Effector memory CD8-positive, alpha-beta T cell (primary cell): ENCODE data around the gene DKC1.

Source experiments
- ATAC-seq: fragments of 150-1000 bp; cut with Tn5 transposase; replicated peaks from 2 replicates; pipeline ENCODE4 v1.10.0; 2021; ENCODE audit warnings: mild to moderate bottlenecking, moderate library complexity
- DNase-seq, 3 experiments: peaks; one replicate each; pipeline ENCODE4 v3.0.0; 2021
- H3K27ac Mint-ChIP-seq, 2 donors: one replicate each; pipeline ENCODE4 v1.8.0; 2022; ENCODE audit warnings: mild to moderate bottlenecking in 2 of 2, mixed read lengths in 2 of 2, moderate library complexity in 2 of 2
- H3K27me3 Mint-ChIP-seq, 2 donors: one replicate each; pipeline ENCODE4 v1.8.0; 2022; ENCODE audit warnings: mixed read lengths in 2 of 2
- H3K36me3 Mint-ChIP-seq: one replicate; pipeline ENCODE4 v1.8.0; 2022; ENCODE audit warnings: mild to moderate bottlenecking, moderate library complexity, mixed read lengths; ENCODE audit not compliant: insufficient read depth
- H3K4me1 Mint-ChIP-seq, 2 donors: one replicate each; pipeline ENCODE4 v1.8.0; 2022; ENCODE audit warnings: low read depth in 2 of 2, mixed read lengths in 2 of 2
- H3K4me3 Mint-ChIP-seq, 2 donors: one replicate each; pipeline ENCODE4 v1.8.0; 2022; ENCODE audit warnings: mild to moderate bottlenecking in 2 of 2, mixed read lengths in 2 of 2, moderate library complexity in 2 of 2
- H3K9me3 Mint-ChIP-seq, 2 donors: one replicate each; pipeline ENCODE4 v1.8.0; 2022; ENCODE audit warnings: mixed read lengths in 2 of 2

Gene DKC1

DNA sequence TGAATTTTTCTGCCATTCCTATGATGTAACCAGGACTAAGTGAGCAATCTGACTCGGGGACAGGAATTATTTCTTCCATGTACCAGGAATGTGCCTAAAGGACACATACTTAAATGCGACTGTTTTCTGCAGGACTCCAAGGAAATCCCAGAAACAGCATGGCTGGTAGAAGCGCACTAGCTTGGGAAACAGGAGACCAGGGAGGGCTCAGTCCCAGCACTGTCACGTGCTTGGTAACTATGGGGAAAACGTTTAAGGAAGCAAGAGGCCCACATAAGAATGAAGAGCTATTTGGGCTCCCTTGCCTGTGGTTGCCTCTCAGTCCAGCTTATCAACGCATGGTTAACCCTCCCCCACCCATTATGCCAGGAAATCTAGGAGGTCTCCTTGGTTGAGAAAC lies 23.1 kb downstream of the DKC1 start:
- H3K27me3 Mint-ChIP-seq = no peaks in the 10 kb centered on the region
- no peaks in the 10 kb centered on the region for H3K9me3 Mint-ChIP-seq
- H3K36me3 Mint-ChIP-seq = no peaks in the 10 kb centered on the region
- DNase-seq (no peak), ATAC-seq (no peak)
- H3K27ac Mint-ChIP-seq = no peak overlapping the region
- H3K4me3 Mint-ChIP-seq = no peak overlapping the region
- H3K4me1 Mint-ChIP-seq = peaks cover 0 to 5% of the 10 kb centered on the region in 2 donors

- H3K4me3 Mint-ChIP-seq = no peak overlapping the region
- H3K27ac Mint-ChIP-seq = no peak overlapping the region
- H3K36me3 Mint-ChIP-seq = peaks cover 3% of the 10 kb centered on the region
Measured at GRCh38 chrX:154791467-154791866, 28.8 kb downstream of the DKC1 start.

DNA sequence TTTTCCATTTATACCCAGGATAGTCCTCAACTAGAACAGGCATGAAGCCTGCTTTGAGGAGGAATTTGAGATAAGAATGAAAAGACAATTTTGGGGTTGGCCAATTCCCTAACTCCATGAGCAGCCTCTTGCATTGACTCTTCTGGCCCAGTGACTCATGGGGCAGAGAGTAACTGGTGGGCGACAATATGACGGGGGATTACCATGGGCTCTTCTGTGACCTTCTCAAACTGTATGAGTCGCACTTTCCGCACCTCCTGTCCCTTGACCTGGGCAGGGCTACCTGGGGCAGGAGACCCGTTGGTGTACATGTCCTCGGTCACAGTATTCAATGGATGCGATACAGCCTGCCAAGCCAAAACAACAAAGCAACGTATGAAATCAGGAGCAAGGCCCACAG lies 29.3 kb downstream of the DKC1 start:
- DNase-seq (no peak), ATAC-seq (no peak)
- H3K36me3 Mint-ChIP-seq = peaks cover 3% of the 10 kb centered on the region
- H3K27me3 Mint-ChIP-seq = no peaks in the 10 kb centered on the region
- no peaks in the 10 kb centered on the region for H3K9me3 Mint-ChIP-seq
- H3K27ac Mint-ChIP-seq = no peak overlapping the region
- no peak overlapping the region for H3K4me3 Mint-ChIP-seq
- no peaks in the 10 kb centered on the region for H3K4me1 Mint-ChIP-seq

More at GRCh38 chrX:154791467-154791866, 28.8 kb downstream of the DKC1 start:
- no peak for ATAC-seq
- DNase-seq = no peak
- Mint-ChIP-seq H3K9me3 (no peaks in the 10 kb centered on the region), H3K4me1 (no peaks in the 10 kb centered on the region), H3K27me3 (no peaks in the 10 kb centered on the region)

DNA sequence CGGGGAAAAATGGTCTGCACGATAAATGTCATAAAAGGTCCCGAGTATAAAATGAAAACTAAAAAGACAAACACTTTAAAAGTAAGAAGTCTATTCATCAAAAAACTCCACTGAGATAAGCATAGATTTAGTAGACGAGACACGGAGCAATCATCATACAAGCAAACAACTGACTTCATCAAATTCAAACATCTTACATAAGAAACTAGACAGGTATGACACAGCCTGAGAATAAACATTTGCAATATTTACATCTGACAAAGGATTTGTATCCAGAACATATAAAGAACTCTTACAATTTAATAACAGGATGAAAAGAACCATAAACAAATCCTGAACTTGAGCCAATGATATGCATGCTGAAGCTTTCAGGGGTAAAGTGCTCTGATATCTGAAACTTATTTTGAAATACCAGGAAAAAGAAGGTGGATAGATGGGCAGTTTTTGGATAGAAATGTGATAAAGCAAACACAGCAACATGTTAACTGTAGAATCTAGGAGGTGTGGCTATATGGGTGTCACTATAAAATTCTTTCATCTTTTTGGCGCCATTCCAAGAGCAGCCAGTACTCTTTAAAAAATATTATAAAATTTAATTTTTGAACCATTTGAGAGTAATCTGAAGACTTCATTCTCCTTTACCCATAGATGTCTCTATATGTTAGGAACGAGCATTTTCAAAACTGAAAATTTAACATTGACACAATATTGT lies 30.6 kb downstream of the DKC1 start:
- H3K4me1 Mint-ChIP-seq = no peaks in the 10 kb centered on the region
- H3K27me3 Mint-ChIP-seq = no peaks in the 10 kb centered on the region
- H3K9me3 Mint-ChIP-seq = no peaks in the 10 kb centered on the region
- no peak overlapping the region for H3K27ac Mint-ChIP-seq
- H3K4me3 Mint-ChIP-seq = no peak overlapping the region
- ATAC-seq = no peak
- H3K36me3 Mint-ChIP-seq = peaks cover 3% of the 10 kb centered on the region
- DNase-seq = no peak

DNA sequence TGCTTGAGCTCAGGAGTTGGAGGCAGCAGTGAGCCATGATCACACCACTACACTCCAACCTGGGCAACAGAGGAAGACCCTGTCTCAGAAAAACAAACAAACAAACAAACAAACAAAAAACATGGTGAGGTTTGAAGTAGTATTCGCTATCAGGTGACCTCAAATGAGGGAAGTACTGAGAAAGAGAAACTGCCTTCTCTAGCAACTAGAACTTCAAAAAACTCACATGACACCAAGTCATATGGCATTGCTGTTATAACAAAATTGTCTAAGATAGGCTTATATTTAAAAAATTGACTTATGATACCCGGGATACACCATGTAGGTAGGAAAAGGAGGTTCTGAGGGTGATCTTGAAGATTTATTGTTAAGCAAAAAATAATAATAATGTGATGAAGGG lies 32.4 kb downstream of the DKC1 start:
- ATAC-seq = no peak
- H3K36me3 Mint-ChIP-seq = peaks cover 3% of the 10 kb centered on the region
- H3K4me3 Mint-ChIP-seq = no peak overlapping the region
- no peak for DNase-seq
- no peaks in the 10 kb centered on the region for H3K27me3 Mint-ChIP-seq
- H3K27ac Mint-ChIP-seq = no peak overlapping the region
- H3K4me1 Mint-ChIP-seq = peaks cover 0 to 4% of the 10 kb centered on the region in 2 donors
- H3K9me3 Mint-ChIP-seq = no peaks in the 10 kb centered on the region

DNA sequence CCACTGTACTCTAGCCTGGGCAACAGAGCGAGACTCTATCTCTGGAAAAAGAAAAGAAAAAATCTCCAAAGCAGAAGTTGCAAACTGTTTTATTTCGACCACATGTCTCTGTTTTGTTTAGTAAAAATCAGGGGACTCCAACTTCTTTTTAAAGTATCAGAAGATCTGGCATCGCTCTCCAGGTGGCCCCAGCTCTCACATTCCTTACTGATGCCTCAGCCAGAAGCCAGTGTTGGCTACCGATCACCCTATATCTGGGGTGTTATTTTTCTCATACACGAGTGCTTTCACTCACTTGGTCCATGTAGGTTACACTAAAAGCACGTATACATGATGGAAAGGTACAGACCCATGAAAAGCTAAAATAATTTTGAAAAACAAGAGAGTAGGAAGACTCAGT lies 34.3 kb downstream of the DKC1 start:
- Mint-ChIP-seq H3K4me1 (peaks cover 0 to 4% of the 10 kb centered on the region in 2 donors), H3K36me3 (peaks cover 3% of the 10 kb centered on the region), H3K27me3 (no peaks in the 10 kb centered on the region), H3K27ac (no peak overlapping the region), H3K4me3 (no peak overlapping the region), H3K9me3 (no peaks in the 10 kb centered on the region)
- no peak for DNase-seq
- no peak for ATAC-seq

DNA sequence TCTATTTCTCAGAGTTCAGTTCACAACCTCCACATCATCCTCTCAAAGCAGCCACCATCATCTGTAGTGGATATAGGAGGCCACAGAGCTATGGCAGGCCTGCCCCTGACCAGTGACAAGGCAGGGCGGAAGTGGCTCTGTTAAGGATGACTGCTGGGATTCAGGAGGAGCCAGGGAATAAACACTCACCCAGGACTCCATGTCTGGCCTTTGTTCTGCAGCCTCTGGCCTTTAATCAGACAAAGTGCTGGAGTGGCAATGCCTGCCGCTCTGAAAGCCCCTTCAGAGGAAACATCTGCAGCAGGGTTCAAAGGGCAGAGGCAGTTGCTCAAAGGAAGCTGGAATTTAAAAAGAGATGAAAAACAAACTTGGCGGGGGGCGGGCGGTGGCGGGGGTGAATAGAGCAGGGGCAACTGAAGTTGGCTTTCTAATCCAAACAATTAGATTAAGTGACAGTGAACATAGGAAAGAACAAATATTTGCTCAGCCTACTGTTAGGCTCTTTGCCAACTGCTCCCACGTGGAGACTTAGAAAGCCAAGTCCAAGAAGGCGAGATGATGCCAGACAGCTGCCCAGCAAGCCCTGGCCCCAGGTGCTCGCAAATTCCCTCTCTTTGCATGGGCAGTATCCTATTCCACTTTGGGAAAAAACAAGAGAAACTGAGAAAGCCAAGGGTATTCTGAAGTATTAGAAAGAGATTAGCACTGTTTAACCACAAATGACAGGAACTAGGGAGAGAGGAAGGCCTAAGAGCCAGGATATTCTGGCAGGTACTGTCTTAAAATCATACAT lies 37.1 kb downstream of the DKC1 start:
- H3K4me1 Mint-ChIP-seq = peaks cover 3 to 7% of the 10 kb centered on the region in 2 donors
- H3K36me3 Mint-ChIP-seq = peaks cover 6% of the 10 kb centered on the region
- no peaks in the 10 kb centered on the region for H3K27me3 Mint-ChIP-seq
- no peaks in the 10 kb centered on the region for H3K9me3 Mint-ChIP-seq
- ATAC-seq = no peak
- no peak overlapping the region for H3K27ac Mint-ChIP-seq
- H3K4me3 Mint-ChIP-seq = no peak overlapping the region
- DNase-seq = no peak

- H3K27ac Mint-ChIP-seq = no peak overlapping the region
- no peak overlapping the region for H3K4me3 Mint-ChIP-seq
- H3K27me3 Mint-ChIP-seq = no peaks in the 10 kb centered on the region
- H3K4me1 Mint-ChIP-seq = peaks cover 6 to 10% of the 10 kb centered on the region in 2 donors
- ATAC-seq (no peak), DNase-seq (no peak)
- H3K9me3 Mint-ChIP-seq = no peaks in the 10 kb centered on the region
- H3K36me3 Mint-ChIP-seq = peaks cover 6% of the 10 kb centered on the region
Measured at GRCh38 chrX:154800478-154801210, 38.0 kb downstream of the DKC1 start.

DNA sequence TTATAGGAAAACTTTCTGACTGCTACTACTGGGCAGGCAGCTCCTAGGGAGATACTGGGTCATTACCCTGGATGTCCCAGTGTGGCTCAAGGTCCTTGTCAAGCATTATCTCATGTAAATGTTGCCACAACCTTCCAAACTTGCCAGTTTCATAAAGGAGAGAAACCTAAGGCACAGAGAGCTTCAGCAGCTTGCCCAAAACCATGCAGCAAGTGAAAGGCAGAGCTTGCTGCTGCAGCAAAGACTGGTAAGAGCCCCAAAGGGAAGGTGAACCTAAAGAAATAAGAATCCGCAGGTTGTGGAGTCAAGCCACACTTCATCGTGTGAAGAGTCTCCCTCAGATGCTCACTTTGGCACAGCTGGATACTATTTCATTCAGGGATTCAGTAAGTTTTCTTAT lies 40.3 kb downstream of the DKC1 start:
- H3K27ac Mint-ChIP-seq = no peak overlapping the region
- H3K27me3 Mint-ChIP-seq = no peaks in the 10 kb centered on the region
- H3K36me3 Mint-ChIP-seq = peaks cover 3% of the 10 kb centered on the region
- DNase-seq (no peak), ATAC-seq (no peak)
- H3K9me3 Mint-ChIP-seq = no peaks in the 10 kb centered on the region
- H3K4me1 Mint-ChIP-seq = peaks cover 6 to 14% of the 10 kb centered on the region in 2 donors
- H3K4me3 Mint-ChIP-seq = no peak overlapping the region

DNA sequence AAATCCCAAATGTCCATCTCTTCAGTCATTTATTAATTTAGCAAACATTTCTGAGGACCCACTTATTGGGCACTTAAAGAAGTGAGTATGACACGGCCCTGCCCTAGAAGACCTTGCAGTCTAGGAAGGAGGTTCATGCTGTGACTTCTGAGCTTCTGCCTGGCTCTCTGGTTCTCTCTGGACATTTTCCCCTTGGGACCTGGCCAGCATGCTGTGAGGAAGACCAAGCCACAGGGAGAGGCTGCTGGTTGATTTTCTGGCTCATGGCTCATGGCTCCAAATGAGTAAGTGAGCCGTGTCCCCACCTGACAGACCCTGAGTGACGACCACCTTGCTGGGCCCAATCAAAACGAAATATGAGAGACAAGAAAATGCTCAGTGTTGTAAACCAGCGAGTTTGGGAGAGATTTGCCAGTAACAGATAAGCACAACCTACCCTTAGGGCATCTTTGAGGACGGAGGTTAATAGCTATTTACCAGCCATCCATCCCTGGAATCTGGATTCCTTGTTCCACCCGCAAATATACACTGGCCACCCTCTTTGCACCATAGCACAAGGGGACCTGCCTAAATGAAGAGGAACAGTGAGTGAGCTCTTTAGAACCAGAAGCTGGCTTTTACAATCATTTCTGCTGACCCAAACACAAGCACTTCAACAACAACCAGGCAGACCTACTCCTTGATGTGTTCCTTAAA lies 41.7 kb downstream of the DKC1 start:
- DNase-seq (no peak), ATAC-seq (no peak)
- peak overlapping the region; percentile 82 to 84 for H3K4me3 Mint-ChIP-seq
- H3K36me3 Mint-ChIP-seq = peaks cover 3% of the 10 kb centered on the region
- H3K9me3 Mint-ChIP-seq = no peaks in the 10 kb centered on the region
- H3K27me3 Mint-ChIP-seq = no peaks in the 10 kb centered on the region
- no peak overlapping the region for H3K27ac Mint-ChIP-seq
- H3K4me1 Mint-ChIP-seq = peaks cover 6 to 11% of the 10 kb centered on the region in 2 donors

DNA sequence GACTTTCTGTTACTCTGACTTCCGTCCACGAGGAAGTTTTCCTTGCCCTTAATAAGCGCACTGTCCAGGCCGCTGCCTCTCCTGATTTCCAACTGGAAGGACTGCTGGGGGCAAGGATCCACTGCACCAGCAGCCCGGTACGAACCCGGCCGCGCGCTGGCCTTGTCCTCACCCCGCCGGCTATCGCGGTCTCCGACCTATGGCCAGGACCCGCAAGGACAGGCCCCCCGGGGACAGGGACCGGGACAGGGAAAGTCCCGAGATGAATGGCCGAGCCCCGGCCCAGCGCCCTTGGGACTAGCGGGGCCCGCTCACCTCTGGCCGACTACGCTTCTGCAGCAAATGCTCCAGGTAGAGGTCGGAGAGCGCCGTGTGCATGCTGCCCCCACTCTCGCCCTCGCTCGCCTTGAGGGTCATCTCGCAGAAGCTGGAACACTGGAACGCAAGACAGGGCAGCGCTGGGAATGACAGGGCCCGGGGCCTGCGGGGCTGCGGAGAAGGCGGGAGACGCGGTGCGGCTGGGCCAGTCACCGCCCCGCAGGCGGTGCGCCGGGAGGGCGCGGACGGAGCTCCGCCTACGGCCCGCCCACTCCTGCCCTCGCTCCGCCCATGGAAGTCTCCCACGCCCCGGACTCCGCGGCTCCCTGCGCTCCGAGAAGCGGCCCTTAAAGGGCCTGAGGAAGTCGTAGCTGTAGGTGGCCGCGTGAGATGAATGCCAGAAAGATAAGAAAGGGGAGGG lies 42.5 kb downstream of the DKC1 start, which contains the start of gene MPP1:
TSS of gene MPP1 (minus strand) at position 529 of the 739 bp plus-strand sequence. CDS start at position 417, 112 bp downstream.
- H3K4me1 Mint-ChIP-seq = peaks cover 6 to 11% of the 10 kb centered on the region in 2 donors
- peaks cover 3% of the 10 kb centered on the region for H3K36me3 Mint-ChIP-seq
- peak; percentile 98 for ATAC-seq
- no peaks in the 10 kb centered on the region for H3K27me3 Mint-ChIP-seq
- H3K4me3 Mint-ChIP-seq = peak within 1 kb of the TSS; percentile 82 to 84
- H3K9me3 Mint-ChIP-seq = no peaks in the 10 kb centered on the region
- peak; percentile 67 to 78 (median 78) for DNase-seq
- peak within 1 kb of the TSS in 1 of 2 donors; percentile 81 for H3K27ac Mint-ChIP-seq

DNA sequence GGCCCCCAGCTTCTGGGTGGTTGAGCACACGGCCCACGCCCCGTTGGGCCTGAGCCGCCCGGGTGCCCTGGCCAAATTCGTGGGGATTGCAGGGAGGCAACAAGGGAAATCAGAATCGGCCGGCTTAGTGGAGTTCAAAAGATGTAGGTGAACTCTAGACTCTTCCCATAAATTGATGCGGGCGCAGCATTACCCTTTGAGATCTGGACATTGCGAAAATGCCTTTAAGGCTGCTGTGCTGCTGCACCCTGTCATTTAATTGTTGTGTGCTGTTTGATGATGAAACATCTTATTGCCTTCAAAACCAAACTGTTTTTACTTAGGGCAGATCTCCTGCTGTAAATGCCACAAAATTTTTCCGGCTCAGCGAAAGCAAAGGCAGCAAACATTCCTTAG lies 43.0 kb downstream of the DKC1 start:
- ATAC-seq = no peak
- DNase-seq = peak in 1 of 3 experiments; percentile 4
- H3K4me1 Mint-ChIP-seq = peaks cover 6 to 11% of the 10 kb centered on the region in 2 donors
- peak overlapping the region; percentile 82 to 84 for H3K4me3 Mint-ChIP-seq
- H3K9me3 Mint-ChIP-seq = no peaks in the 10 kb centered on the region
- H3K36me3 Mint-ChIP-seq = peaks cover 3% of the 10 kb centered on the region
- no peaks in the 10 kb centered on the region for H3K27me3 Mint-ChIP-seq
- H3K27ac Mint-ChIP-seq = peak overlapping the region in 1 of 2 donors; percentile 81
